Central memory CD4-positive, alpha-beta T cell (primary cell): ENCODE data around the gene GNG12.

Experiments used
- DNase-seq: peaks from one replicate; pipeline ENCODE4 v3.0.0; 2022

GNG12 gene

GRCh38 chr1:67700220-67700619 is 133.0 kb downstream of the GNG12 start:
- no peak for DNase-seq

GRCh38 chr1:67696708-67697107 is 136.6 kb downstream of the GNG12 start:
- no peak for DNase-seq

- no peak for DNase-seq
Observed at GRCh38 chr1:67695963-67696362, 137.3 kb downstream of the GNG12 start.

GRCh38 chr1:67691712-67692111 is 141.6 kb downstream of the GNG12 start:
- no peak for DNase-seq

- no peak for DNase-seq
Observed at GRCh38 chr1:67690411-67690810, 142.9 kb downstream of the GNG12 start.

GRCh38 chr1:67690018-67690363 is 143.3 kb downstream of the GNG12 start:
- no peak for DNase-seq

- DNase-seq = no peak
Observed at GRCh38 chr1:67689267-67690017, 143.8 kb downstream of the GNG12 start.

GRCh38 chr1:67688526-67689219 is 144.6 kb downstream of the GNG12 start:
- DNase-seq = no peak

GRCh38 chr1:67687649-67688048 is 145.6 kb downstream of the GNG12 start:
- no peak for DNase-seq

- no peak for DNase-seq
Observed at GRCh38 chr1:67687198-67687545, 146.1 kb downstream of the GNG12 start.

GRCh38 chr1:67686267-67687197 is 146.7 kb downstream of the GNG12 start:
- DNase-seq = peak; percentile 67

GRCh38 chr1:67685558-67686266 is 147.6 kb downstream of the GNG12 start:
- DNase-seq = peak; percentile 48

GRCh38 chr1:67685067-67685557 is 148.2 kb downstream of the GNG12 start, which contains the start of gene GADD45A:
Gene GADD45A, plus strand, starts transcription at chr1:67685201. Its CDS starts 294 bp downstream, at chr1:67685495.
- DNase-seq = peak; percentile 96

GRCh38 chr1:67684526-67685066 is 148.7 kb downstream of the GNG12 start:
- DNase-seq = no peak

- DNase-seq = no peak
Observed at GRCh38 chr1:67683766-67684525, 149.3 kb downstream of the GNG12 start.

GRCh38 chr1:67683316-67683715 is 150.0 kb downstream of the GNG12 start:
- DNase-seq = no peak

GRCh38 chr1:67682659-67683197 is 150.5 kb downstream of the GNG12 start:
- no peak for DNase-seq

- DNase-seq = no peak
Observed at GRCh38 chr1:67680486-67680885, 152.8 kb downstream of the GNG12 start.

GRCh38 chr1:67679691-67680090 is 153.6 kb downstream of the GNG12 start:
- DNase-seq = no peak

GRCh38 chr1:67677930-67678329 is 155.3 kb downstream of the GNG12 start:
- DNase-seq = no peak

GRCh38 chr1:67677408-67677807 is 155.9 kb downstream of the GNG12 start:
- no peak for DNase-seq
